Measurements from ENCODE around the gene ROMO1.
"Not testable (repeated sequence)": the region's sequence is repeated elsewhere in the genome, so short reads cannot be mapped to it uniquely, and the experiment has no call there.

The ROMO1 gene

GRCh38 chr20:35743693-35744491, 44.7 kb downstream of the ROMO1 start:
- Histone ChIP-seq H3K9me3 (ENCODE audit: control insufficient read depth in 5 of 5, low read length in 5 of 5) (no peaks in the 10 kb centered on the region), H3K36me3 (ENCODE audit: control insufficient read depth in 5 of 5, insufficient read depth in 5 of 5, low read length in 5 of 5) (peaks cover 11 to 18% (median 13%) of the 10 kb centered on the region in 5 donors), H3K27ac (ENCODE audit: low read depth, low read length) (peak overlapping the region; percentile 100), H3K4me3 (ENCODE audit: low read depth in 1 of 5, low read length in 5 of 5) (peak overlapping the region in 4 of 5 donors; percentile 12 to 95 (median 66)), H3K27me3 (ENCODE audit: control insufficient read depth in 5 of 5, insufficient read depth in 4 of 5, low read length in 5 of 5) (no peaks in the 10 kb centered on the region), H3K9ac (ENCODE audit: low read length in 5 of 5) (peak overlapping the region in 2 of 5 donors; percentile 6 to 99), H3K4me1 (ENCODE audit: control insufficient read depth in 5 of 5, insufficient read depth in 5 of 5, low read length in 5 of 5) (peaks cover 0 to 34% (median 28%) of the 10 kb centered on the region in 5 donors)

- Histone ChIP-seq H3K4me1 (ENCODE audit: control insufficient read depth in 5 of 5, insufficient read depth in 5 of 5, low read length in 5 of 5) (peaks cover 0 to 30% (median 23%) of the 10 kb centered on the region in 5 donors), H3K36me3 (ENCODE audit: control insufficient read depth in 5 of 5, insufficient read depth in 5 of 5, low read length in 5 of 5) (peaks cover 6 to 12% (median 12%) of the 10 kb centered on the region in 5 donors), H3K27ac (ENCODE audit: low read depth, low read length) (peak overlapping the region; percentile 100)
- not testable (repeated sequence) for H3K27me3 ChIP-seq (ENCODE audit: control insufficient read depth in 5 of 5, insufficient read depth in 4 of 5, low read length in 5 of 5); H3K4me3 ChIP-seq (ENCODE audit: low read depth in 1 of 5, low read length in 5 of 5); H3K9me3 ChIP-seq (ENCODE audit: control insufficient read depth in 5 of 5, low read length in 5 of 5); H3K9ac ChIP-seq (ENCODE audit: low read length in 5 of 5)
Observed at GRCh38 chr20:35744492-35744841, 45.3 kb downstream of the ROMO1 start.

Measured in subcutaneous abdominal adipose tissue (tissue), 5 donors.